HepG2 (cell line): ENCODE data around the gene CC2D1A. TPM values are rescaled to one million over a fixed set of nuclear protein-coding genes. Genes with fewer than 3 reads are reported as not detected.
A peak's percentile ranks its signal among the peaks of the same experiment; 100 is the strongest.

Source experiments
- BCL3 ChIP-seq: sonication (generic); formaldehyde crosslinking; IDR thresholded peaks from 2 replicates; pipeline ENCODE4 v1.5.1; 2020; ENCODE audit warnings: mild to moderate bottlenecking, missing genetic modification reagents, moderate library complexity
- HNRNPK ChIP-seq: fragments of 200-400 bp; formaldehyde crosslinking; IDR thresholded peaks from 2 replicates; pipeline ENCODE4 v1.6.1; 2018; ENCODE audit warnings: low read length, low read depth, moderate library complexity, mild to moderate bottlenecking; ENCODE audit not compliant: poor library complexity, severe bottlenecking
- IRF2 ChIP-seq: IDR thresholded peaks from 2 replicates; pipeline ENCODE4 v1.6.1; 2018; ENCODE audit warnings: missing genetic modification reagents, missing compliant biosample characterization
- NR2C2 ChIP-seq: sonication (generic); formaldehyde crosslinking; IDR thresholded peaks from 2 replicates; pipeline ENCODE4 v1.4.0; 2020; ENCODE audit warnings: missing genetic modification reagents, mild to moderate bottlenecking, moderate library complexity, borderline replicate concordance
- PAWR ChIP-seq: sonication (generic); formaldehyde crosslinking; IDR thresholded peaks from 2 replicates; pipeline ENCODE4 v1.4.0; 2020; ENCODE audit warnings: missing genetic modification reagents, mild to moderate bottlenecking, borderline replicate concordance
- RAD51 ChIP-seq: fragments of 450-650 bp; IDR thresholded peaks from 2 replicates; pipeline ENCODE4 v1.6.1; 2016; ENCODE audit warnings: borderline replicate concordance
- RNF219 ChIP-seq: sonication (generic); formaldehyde crosslinking; IDR thresholded peaks from 2 replicates; pipeline ENCODE4 v1.5.0; 2020; ENCODE audit warnings: mild to moderate bottlenecking, missing genetic modification reagents
- SNRNP70 ChIP-seq: fragments of 200-400 bp; formaldehyde crosslinking; IDR thresholded peaks from 2 replicates; pipeline ENCODE4 v1.6.1; 2017; ENCODE audit warnings: mild to moderate bottlenecking, low read depth, low read length, moderate library complexity
- TFDP2 ChIP-seq: sonication (generic); formaldehyde crosslinking; IDR thresholded peaks from 2 replicates; pipeline ENCODE4 v1.4.0; 2020; ENCODE audit warnings: missing genetic modification reagents
- TRIM22 ChIP-seq: fragments of 450-650 bp; IDR thresholded peaks from 2 replicates; pipeline ENCODE4 v1.6.1; 2017
- XRCC5 ChIP-seq: fragments of 200-400 bp; formaldehyde crosslinking; optimal IDR thresholded peaks from 2 replicates; pipeline ENCODE3; 2017; ENCODE audit warnings: mild to moderate bottlenecking, low read length
- ZFP36L1 ChIP-seq: sonication (generic); formaldehyde crosslinking; IDR thresholded peaks from 2 replicates; pipeline ENCODE4 v1.8.0; 2022; ENCODE audit warnings: mild to moderate bottlenecking, missing genetic modification reagents, moderate library complexity
- ZFP82 ChIP-seq: sonication (generic); formaldehyde crosslinking; IDR thresholded peaks from 2 replicates; pipeline ENCODE4 v1.5.1; 2020; ENCODE audit warnings: mild to moderate bottlenecking, missing genetic modification reagents, borderline replicate concordance
- ZKSCAN8 ChIP-seq: IDR thresholded peaks from 2 replicates; pipeline ENCODE4 v1.6.1; 2016; ENCODE audit warnings: borderline replicate concordance, missing genetic modification reagents, missing compliant biosample characterization
- ZNF136 ChIP-seq: sonication (generic); formaldehyde crosslinking; IDR thresholded peaks from 2 replicates; pipeline ENCODE4 v1.8.1; 2022; ENCODE audit warnings: low read depth, mild to moderate bottlenecking, moderate library complexity, missing genetic modification reagents
- ZNF44 ChIP-seq: sonication (generic); formaldehyde crosslinking; IDR thresholded peaks from 2 replicates; pipeline ENCODE4 v1.5.1; 2020; ENCODE audit warnings: mild to moderate bottlenecking, missing genetic modification reagents
- ZNF766 ChIP-seq: sonication (generic); formaldehyde crosslinking; IDR thresholded peaks from 2 replicates; pipeline ENCODE4 v1.5.0; 2020; ENCODE audit warnings: missing genetic modification reagents, borderline replicate concordance
- ZSCAN12 ChIP-seq: sonication (generic); formaldehyde crosslinking; IDR thresholded peaks from 2 replicates; pipeline ENCODE4 v1.9.0; 2021; ENCODE audit warnings: mild to moderate bottlenecking, missing genetic modification reagents
- ZSCAN25 ChIP-seq: sonication (generic); formaldehyde crosslinking; IDR thresholded peaks from 2 replicates; pipeline ENCODE4 v1.8.0; 2022; ENCODE audit warnings: mild to moderate bottlenecking, missing genetic modification reagents
- polyA plus RNA-seq, 8 experiments: library from polyadenylated mRNA; depleted of rRNA in 3 of 8; stranded (reverse) in 7 of 8; unstranded in 1 of 8; fragments of >200 nt; fragmentation: Illumina TruSeq in 4 of 8; extraction: Trizol in 4 of 8; gene quantifications; 2 replicates each; pipeline versions ENCODE4 v1.2.1 to v1.2.3, GENCODE V29; 2011 to 2016; ENCODE audit warnings: low read depth in 4 of 8, missing spikeins in 1 of 8, mixed read lengths in 1 of 8; ENCODE audit not compliant: insufficient read depth in 1 of 8
- total RNA-seq, 5 experiments: library from RNA; depleted of rRNA; stranded (reverse); fragments of >200 nt; fragmentation: Illumina TruSeq; extraction: Trizol; gene quantifications; 2 replicates each; pipeline ENCODE4 v1.2.3, GENCODE V29; 2016; ENCODE audit warnings: low read depth in 1 of 5
- TF ChIP-seq, protein P1 (sequence below): sonication (generic); formaldehyde crosslinking; IDR thresholded peaks from 2 replicates; pipeline ENCODE4 v1.4.0; 2020; ENCODE audit warnings: missing genetic modification reagents, borderline replicate concordance

CC2D1A gene
- total and polyA plus RNA-seq, 2 of the 13 experiments (the other 11 are each of a cell fraction or from before 2014, with no cell fraction given), result 9.7 to 11.5 TPM

- TF ChIP-seq, protein P1, sequence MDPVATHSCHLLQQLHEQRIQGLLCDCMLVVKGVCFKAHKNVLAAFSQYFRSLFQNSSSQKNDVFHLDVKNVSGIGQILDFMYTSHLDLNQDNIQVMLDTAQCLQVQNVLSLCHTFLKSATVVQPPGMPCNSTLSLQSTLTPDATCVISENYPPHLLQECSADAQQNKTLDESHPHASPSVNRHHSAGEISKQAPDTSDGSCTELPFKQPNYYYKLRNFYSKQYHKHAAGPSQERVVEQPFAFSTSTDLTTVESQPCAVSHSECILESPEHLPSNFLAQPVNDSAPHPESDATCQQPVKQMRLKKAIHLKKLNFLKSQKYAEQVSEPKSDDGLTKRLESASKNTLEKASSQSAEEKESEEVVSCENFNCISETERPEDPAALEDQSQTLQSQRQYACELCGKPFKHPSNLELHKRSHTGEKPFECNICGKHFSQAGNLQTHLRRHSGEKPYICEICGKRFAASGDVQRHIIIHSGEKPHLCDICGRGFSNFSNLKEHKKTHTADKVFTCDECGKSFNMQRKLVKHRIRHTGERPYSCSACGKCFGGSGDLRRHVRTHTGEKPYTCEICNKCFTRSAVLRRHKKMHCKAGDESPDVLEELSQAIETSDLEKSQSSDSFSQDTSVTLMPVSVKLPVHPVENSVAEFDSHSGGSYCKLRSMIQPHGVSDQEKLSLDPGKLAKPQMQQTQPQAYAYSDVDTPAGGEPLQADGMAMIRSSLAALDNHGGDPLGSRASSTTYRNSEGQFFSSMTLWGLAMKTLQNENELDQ, result no peak
- TF ChIP-seq TRIM22, result no peak
- TF ChIP-seq PAWR, result peak; percentile 74; the same call in 1 of the 2 replicates
- no peak for TF ChIP-seq ZFP36L1 (CRISPR knock-in tag)
- peak; percentile 25; the same call in 1 of the 2 replicates for TF ChIP-seq NR2C2 (CRISPR knock-in tag)
- no peak for TF ChIP-seq RNF219 (CRISPR knock-in tag)
- no peak for TF ChIP-seq ZSCAN25
- TF ChIP-seq ZSCAN12, result no peak; the same call in 1 of the 2 replicates
- TF ChIP-seq IRF2 (CRISPR knock-in tag), result peak; percentile 83
- TF ChIP-seq ZNF136, result no peak
- TF ChIP-seq ZFP82 (CRISPR knock-in tag), result no peak
- 0 out of 2 replicates have a peak, but pooled peaks have one; percentile 29 for TF ChIP-seq ZNF766 (CRISPR knock-in tag)
- TF ChIP-seq BCL3 (CRISPR knock-in tag), result no peak
- peak; percentile 80; the same call in 1 of the 2 replicates for TF ChIP-seq ZKSCAN8 (CRISPR knock-in tag)
- TF ChIP-seq RAD51, result no peak
- TF ChIP-seq SNRNP70, result no peak
- TF ChIP-seq HNRNPK, result no peak
- no peak for TF ChIP-seq ZNF44 (CRISPR knock-in tag)
- TF ChIP-seq TFDP2 (CRISPR knock-in tag), result no peak
- peak; percentile 93 for TF ChIP-seq XRCC5
- TF ChIP-seq, all 625 proteins: peak for 213
Measured at GRCh38 chr19:13880059-13881043, 25.6 kb upstream of the CC2D1A start (continued).
